ENCODE results near the gene FSCN2.
"Not testable (repeated sequence)": the region's sequence is repeated elsewhere in the genome, so short reads cannot be mapped to it uniquely, and the experiment has no call there.

FSCN2 gene

GRCh38 chr17:81524865-81525159, 3.4 kb upstream of the FSCN2 start:
- TF ChIP-seq CTCF (IDR thresholded peaks at IDR 0.05; ENCODE audit: control extremely low read depth, extremely low read depth, low read depth, missing control alignments): no peak
- no peak for DNase-seq (ENCODE audit: extremely low spot score)
- POLR2A ChIA-PET: no interaction called here
- CTCF ChIA-PET: interaction anchor here (1.1 kb wide), 1 partner anchor 19 kb away, joined by 3 read pairs; no protein-coding TSS in a partner anchor

- TF ChIP-seq CTCF (IDR thresholded peaks at IDR 0.05; ENCODE audit: control extremely low read depth, extremely low read depth, low read depth, missing control alignments): no peak
- CTCF ChIA-PET: interaction anchor here (0.9 kb wide), 1 partner anchor 11 kb away, joined by 3 read pairs; no protein-coding TSS in a partner anchor
- DNase-seq (ENCODE audit: extremely low spot score): no peak
- POLR2A ChIA-PET: no interaction called here
Measured at GRCh38 chr17:81526662-81527571, 1.3 kb upstream of the FSCN2 start.

GRCh38 chr17:81528384-81528650, 140 bp downstream of the FSCN2 start:
- no peak for DNase-seq (ENCODE audit: extremely low spot score)
- ChIA-PET CTCF (interaction anchor here (1.3 kb wide), 1 partner anchor 8 kb away, joined by 3 read pairs; no protein-coding TSS in a partner anchor), POLR2A (no interaction called here)
- no peak for TF ChIP-seq CTCF (IDR thresholded peaks at IDR 0.05; ENCODE audit: control extremely low read depth, extremely low read depth, low read depth, missing control alignments)

GRCh38 chr17:81528651-81529436, 667 bp downstream of the FSCN2 start:
- no peak for TF ChIP-seq CTCF (IDR thresholded peaks at IDR 0.05; ENCODE audit: control extremely low read depth, extremely low read depth, low read depth, missing control alignments)
- ChIA-PET CTCF (interaction anchor here (1.0 to 1.3 kb wide), 2 partner anchors 9 kb away, joined by 3 read pairs; no protein-coding TSS in a partner anchor), POLR2A (no interaction called here)
- DNase-seq (ENCODE audit: extremely low spot score): no peak

GRCh38 chr17:81529437-81529803, 1.2 kb downstream of the FSCN2 start:
- TF ChIP-seq CTCF (IDR thresholded peaks at IDR 0.05; ENCODE audit: control extremely low read depth, extremely low read depth, low read depth, missing control alignments): no peak
- ChIA-PET CTCF (interaction anchor here (1.0 to 1.3 kb wide), 2 partner anchors 8 to 10 kb away, joined by 3 read pairs; no protein-coding TSS in a partner anchor), POLR2A (interaction anchor here (0.6 kb wide), 1 partner anchor 103 kb away, joined by 5 read pairs; no protein-coding TSS in a partner anchor)
- DNase-seq (ENCODE audit: extremely low spot score): no peak

- POLR2A ChIA-PET; DNase-seq (ENCODE audit: extremely low spot score); CTCF ChIA-PET: not testable (repeated sequence)
Measured at GRCh38 chr17:81531013-81531412, 2.8 kb downstream of the FSCN2 start.

- CTCF ChIA-PET; DNase-seq (ENCODE audit: extremely low spot score); POLR2A ChIA-PET: not testable (repeated sequence)
Measured at GRCh38 chr17:81531998-81532404, 3.8 kb downstream of the FSCN2 start.

All from GM10248 (cell line).